ENCODE data around the gene NUBPL.

Gene NUBPL, protein sequence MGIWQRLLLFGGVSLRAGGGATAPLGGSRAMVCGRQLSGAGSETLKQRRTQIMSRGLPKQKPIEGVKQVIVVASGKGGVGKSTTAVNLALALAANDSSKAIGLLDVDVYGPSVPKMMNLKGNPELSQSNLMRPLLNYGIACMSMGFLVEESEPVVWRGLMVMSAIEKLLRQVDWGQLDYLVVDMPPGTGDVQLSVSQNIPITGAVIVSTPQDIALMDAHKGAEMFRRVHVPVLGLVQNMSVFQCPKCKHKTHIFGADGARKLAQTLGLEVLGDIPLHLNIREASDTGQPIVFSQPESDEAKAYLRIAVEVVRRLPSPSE

DNA sequence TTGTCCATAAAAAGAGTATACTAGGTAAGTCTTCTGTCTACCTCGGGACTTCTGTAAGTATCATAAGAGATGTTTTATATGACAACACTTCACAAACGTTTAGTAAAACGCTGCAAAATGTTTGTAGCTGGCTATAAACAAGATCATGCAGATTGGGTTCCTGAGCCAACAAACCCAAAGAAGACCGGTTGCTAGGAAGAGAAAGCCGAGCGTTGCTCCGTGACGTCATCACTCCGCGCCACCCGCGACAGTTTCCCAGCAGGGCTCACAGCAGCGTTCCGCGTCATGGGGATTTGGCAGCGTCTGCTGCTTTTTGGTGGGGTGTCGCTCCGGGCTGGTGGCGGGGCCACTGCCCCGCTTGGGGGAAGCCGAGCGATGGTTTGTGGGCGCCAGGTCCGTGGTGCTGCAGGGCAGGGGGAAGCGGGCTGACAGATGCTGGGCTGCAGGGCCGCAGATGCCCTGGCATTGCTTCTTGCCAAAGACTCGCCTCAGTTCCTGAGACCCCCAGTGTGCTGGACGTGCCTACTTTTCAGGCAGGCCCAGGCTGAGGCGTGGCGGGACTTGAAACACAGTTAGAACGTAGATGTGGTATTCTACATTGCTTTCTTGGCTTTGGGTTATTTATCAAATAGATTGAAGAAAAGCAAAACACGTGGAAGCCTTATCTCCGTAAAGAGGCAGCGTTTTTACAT is at the start of gene NUBPL:
Gene NUBPL, plus strand, starts transcription at position 250 of the 692 bp plus-strand sequence. Its CDS starts 36 bp downstream, at position 286.
- DNase-seq (ENCODE audit: low read depth) = peak; percentile 95

DNA sequence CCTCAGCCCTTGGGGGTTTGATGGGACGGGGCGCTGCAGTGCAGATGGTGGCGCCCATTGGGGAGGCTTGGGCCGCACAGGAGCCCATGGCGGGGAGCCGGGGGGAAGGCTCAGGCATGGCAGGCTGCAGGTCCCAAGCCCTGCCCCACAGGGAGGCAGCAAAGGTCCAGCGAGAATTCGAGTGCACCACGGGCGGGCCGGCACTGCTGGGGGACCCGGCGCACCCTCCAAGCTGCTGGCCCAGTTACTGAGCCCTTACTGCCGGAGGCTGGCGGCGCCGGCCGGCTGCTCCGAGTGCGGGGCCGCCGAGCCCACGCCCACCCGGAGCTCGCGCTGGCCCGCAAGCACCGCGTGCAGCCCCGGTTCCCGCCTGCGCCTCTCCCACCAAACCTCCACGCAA is 34.1 kb upstream of the NUBPL start:
- DNase-seq (ENCODE audit: low read depth) = no peak

DNA sequence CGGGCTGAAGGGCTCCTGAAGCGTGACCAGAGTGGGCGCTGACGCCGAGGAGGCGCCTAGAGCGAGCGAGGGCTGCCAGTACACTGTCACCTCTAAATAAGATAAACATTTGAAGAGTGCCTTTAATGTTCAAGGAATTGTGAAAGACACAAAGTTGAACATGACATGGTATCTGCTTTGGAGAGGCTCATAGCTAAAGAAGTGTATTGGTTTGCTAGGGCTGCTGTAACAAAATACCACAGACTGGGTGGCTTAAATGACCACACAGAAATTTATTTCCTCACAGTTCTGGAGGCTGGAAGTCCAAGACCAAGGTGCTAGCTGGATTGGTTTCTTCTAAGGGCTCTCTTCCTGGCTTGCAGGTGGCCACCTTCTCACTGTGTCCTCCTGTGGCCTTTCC is 33.7 kb upstream of the NUBPL start:
- no peak for DNase-seq (ENCODE audit: low read depth)

GRCh38 chr14:31529053-31529452 is 32.2 kb upstream of the NUBPL start:
- no peak for DNase-seq (ENCODE audit: low read depth)

- no peak for DNase-seq (ENCODE audit: low read depth)
Observed at GRCh38 chr14:31530136-31530535, 31.1 kb upstream of the NUBPL start.

GRCh38 chr14:31536201-31536960 is 24.8 kb upstream of the NUBPL start:
- DNase-seq (ENCODE audit: low read depth) = no peak

DNA sequence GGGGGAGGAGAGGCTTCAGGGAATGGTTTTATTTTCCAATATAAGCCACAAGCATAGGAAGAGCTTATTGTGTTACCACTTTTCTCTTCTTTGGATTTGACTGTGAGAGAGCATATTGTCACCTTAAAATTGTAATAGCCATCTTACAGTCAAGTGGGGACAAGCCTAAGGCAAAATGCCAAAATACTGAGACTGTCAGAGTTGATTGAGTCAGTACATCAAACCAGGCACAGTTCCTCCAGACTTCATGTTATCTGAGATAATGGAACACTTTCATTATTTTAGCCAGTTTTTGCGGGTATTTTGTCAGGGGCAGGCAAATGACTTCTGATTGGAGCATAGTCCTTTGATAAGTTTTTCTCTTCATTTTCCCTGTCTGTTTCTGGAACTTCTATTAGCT is 19.5 kb upstream of the NUBPL start:
- no peak for DNase-seq (ENCODE audit: low read depth)

GRCh38 chr14:31543969-31544799 is 17.0 kb upstream of the NUBPL start:
- DNase-seq (ENCODE audit: low read depth) = no peak

DNA sequence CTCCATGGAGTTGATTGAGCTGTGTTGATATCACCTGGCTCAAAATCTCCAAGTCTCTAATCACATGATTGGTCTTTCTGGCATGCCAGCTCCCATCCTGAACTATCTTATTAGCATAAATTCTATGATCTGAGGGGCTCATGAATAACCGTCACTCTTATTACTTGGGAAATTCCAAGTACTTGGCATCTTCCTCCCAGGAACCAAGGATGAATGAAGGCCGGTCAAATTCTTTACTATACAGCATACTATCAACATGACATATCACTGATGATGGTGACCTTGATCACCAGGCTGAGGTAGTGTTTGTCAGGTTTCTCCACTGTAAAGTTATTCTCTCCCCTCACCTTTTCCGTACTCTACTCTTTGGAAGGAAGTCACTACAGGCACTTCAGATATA is 16.4 kb upstream of the NUBPL start:
- no peak for DNase-seq (ENCODE audit: low read depth)

- no peak for DNase-seq (ENCODE audit: low read depth)
Observed at GRCh38 chr14:31545328-31545727, 15.9 kb upstream of the NUBPL start.

DNA sequence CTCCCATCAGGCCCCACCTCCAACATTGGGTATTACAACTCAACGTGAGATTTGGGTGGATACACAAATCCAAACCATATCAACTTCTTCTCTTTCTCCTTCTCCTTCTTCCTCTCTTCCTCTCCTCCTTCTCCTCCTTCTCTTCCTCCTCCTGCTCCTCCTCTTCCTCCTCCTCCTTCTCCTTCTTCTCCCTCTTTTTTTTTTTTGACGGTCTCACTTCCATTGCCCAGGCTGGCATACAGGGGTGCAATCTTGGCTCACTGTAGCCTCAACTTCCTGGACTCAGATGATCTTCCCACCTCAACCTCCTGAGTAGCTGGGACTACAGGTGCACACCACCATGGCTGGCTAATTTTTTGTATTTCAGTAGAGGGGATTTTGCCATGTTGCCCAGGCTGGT is 11.4 kb upstream of the NUBPL start:
- no peak for DNase-seq (ENCODE audit: low read depth)

GRCh38 chr14:31550589-31550988 is 10.6 kb upstream of the NUBPL start:
- no peak for DNase-seq (ENCODE audit: low read depth)

- DNase-seq (ENCODE audit: low read depth) = no peak
Observed at GRCh38 chr14:31556191-31556590, 5.0 kb upstream of the NUBPL start.

DNA sequence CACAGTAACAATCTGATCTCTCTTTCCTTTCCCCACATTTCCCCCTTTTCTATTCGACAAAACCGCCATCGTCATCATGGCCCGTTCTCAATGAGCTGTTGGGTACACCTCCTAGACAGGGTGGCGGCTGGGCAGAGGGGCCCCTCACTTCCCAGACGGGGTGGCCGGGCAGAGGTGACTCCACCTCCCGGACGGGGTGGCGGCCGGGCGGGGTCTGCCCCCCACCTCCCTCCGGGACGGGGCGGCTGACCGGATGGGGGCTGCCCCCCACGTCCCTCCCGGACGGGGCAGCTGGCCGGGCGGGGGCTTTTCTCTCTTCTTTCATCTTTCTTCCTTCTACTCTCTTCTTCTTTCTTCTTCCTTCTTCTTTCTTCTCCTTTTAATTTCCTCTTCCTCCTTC is 1.3 kb upstream of the NUBPL start:
- no peak for DNase-seq (ENCODE audit: low read depth)

DNA sequence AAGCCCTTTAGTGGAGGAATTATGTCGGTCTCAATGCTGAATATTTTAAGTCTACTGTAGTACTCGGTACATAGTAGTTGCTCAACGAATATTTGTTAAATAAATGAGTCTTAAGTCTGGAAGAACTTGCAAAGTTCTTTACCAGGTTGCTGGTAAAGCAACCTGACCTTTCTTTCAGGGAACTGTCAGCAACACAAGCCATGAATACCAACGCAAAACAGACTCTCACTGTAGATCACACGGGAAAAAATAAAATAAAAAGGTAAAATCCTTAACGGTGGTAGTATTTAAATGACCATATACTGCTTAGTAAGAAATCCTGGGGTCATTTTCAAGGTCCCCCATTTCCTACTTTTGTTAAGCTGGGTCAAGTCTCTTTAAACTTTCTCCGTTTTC is 447 bp upstream of the NUBPL start:
- no peak for DNase-seq (ENCODE audit: low read depth)

- DNase-seq (ENCODE audit: low read depth) = no peak
Observed at GRCh38 chr14:31564194-31564593, 3.0 kb downstream of the NUBPL start.

- DNase-seq (ENCODE audit: low read depth) = no peak
Observed at GRCh38 chr14:31566456-31566855, 5.3 kb downstream of the NUBPL start.

- no peak for DNase-seq (ENCODE audit: low read depth)
Observed at GRCh38 chr14:31567655-31568054, 6.5 kb downstream of the NUBPL start.

DNA sequence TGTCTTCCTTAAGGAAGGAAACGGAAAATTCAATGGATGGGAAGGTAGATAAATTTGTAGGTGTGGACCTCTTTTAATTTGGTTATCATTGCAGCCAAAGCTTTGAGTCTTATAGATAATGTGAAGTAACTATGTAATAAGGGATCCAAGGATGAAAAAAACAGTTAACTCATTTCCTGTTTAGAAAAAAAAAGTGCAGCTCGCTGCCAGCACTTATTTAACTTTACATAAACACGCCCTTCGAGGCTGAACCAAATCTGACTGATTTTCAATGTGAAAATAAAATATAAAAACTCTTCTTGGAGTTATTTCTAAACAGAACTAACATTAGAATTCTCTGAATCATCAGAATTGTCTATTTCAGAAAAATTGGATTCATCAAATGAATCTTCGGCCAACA is 7.0 kb downstream of the NUBPL start:
- no peak for DNase-seq (ENCODE audit: low read depth)

DNA sequence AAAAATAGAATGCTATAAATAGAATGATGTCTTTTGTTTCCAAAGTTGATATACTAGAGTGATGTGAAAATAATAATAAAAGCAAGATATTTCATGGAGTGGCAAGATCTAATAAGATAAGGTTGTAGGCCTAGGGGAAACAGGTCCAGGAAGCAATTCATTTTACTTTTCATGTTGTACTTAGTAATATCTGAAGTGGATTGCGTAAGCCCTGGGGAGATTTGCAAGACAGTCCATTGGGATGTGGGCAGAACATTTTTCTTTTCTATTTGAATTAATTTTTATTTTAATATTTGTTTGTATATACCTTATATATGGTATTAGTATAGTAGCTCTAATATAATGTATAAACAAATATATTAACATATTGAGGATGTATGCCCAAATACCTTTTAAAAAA is 7.5 kb downstream of the NUBPL start:
- no peak for DNase-seq (ENCODE audit: low read depth)

DNA sequence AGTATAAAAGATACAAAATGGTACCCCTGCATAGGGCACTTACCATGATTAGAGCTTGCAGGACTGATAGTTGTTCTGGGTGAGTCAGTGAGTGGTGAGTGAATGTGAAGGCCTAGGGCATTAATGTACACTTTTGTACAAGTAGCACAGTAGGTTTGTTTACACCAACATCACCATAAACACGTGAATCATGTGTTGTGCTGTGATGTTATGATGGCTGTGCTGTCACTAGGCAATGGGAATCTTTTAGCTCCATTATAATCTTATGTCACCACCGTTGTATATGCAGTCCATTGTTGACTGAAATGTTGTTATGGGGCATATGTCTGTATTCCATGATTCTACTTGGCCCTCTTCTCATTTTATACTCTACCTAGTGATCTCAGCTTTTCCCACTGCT is 11.8 kb downstream of the NUBPL start:
- no peak for DNase-seq (ENCODE audit: low read depth)

- DNase-seq (ENCODE audit: low read depth) = no peak
Observed at GRCh38 chr14:31576949-31577348, 15.7 kb downstream of the NUBPL start.

All from stimulated activated CD8-positive, alpha-beta memory T cell treated with anti-CD3 and anti-CD28 coated beads, Interleukin-7, amount 100 ng/mL, for 24 hours (primary cell).